ENCODE measurements around the gene MAPK8IP3.

The MAPK8IP3 gene

GRCh38 chr16:1812732-1813163 lies 106.8 kb downstream of the MAPK8IP3 start:
- ATAC-seq, result peak; percentile 75
- peak; percentile 68 for DNase-seq
- H3K27ac Mint-ChIP-seq, result no peak overlapping the region
- peaks cover 7% of the 10 kb centered on the region for H3K36me3 Mint-ChIP-seq (ENCODE audit: low read depth)
- H3K4me3 Mint-ChIP-seq, result no peak overlapping the region
- no peaks in the 10 kb centered on the region for H3K9me3 Mint-ChIP-seq
- H3K27me3 Mint-ChIP-seq, result no peaks in the 10 kb centered on the region
- peaks cover 10% of the 10 kb centered on the region for H3K4me1 Mint-ChIP-seq

GRCh38 chr16:1815461-1815860 lies 109.5 kb downstream of the MAPK8IP3 start:
- DNase-seq, result no peak
- Mint-ChIP-seq H3K27me3 (no peaks in the 10 kb centered on the region), H3K9me3 (no peaks in the 10 kb centered on the region), H3K27ac (no peak overlapping the region), H3K4me3 (no peak overlapping the region), H3K4me1 (peaks cover 10% of the 10 kb centered on the region), H3K36me3 (ENCODE audit: low read depth) (peaks cover 7% of the 10 kb centered on the region)
- no peak for ATAC-seq

- DNase-seq (no peak), ATAC-seq (no peak)
- Mint-ChIP-seq H3K36me3 (ENCODE audit: low read depth) (peaks cover 7% of the 10 kb centered on the region), H3K4me1 (peaks cover 10% of the 10 kb centered on the region), H3K27me3 (no peaks in the 10 kb centered on the region), H3K27ac (no peak overlapping the region), H3K9me3 (no peaks in the 10 kb centered on the region), H3K4me3 (no peak overlapping the region)
Measured at GRCh38 chr16:1816396-1817275, 110.6 kb downstream of the MAPK8IP3 start.

- ATAC-seq, result no peak
- Mint-ChIP-seq H3K36me3 (ENCODE audit: low read depth) (peaks cover 7% of the 10 kb centered on the region), H3K4me1 (peaks cover 10% of the 10 kb centered on the region), H3K27me3 (no peaks in the 10 kb centered on the region), H3K4me3 (no peak overlapping the region), H3K9me3 (no peaks in the 10 kb centered on the region), H3K27ac (no peak overlapping the region)
- DNase-seq, result no peak
Measured at GRCh38 chr16:1817276-1817589, 111.2 kb downstream of the MAPK8IP3 start.

- Mint-ChIP-seq H3K4me3 (no peak overlapping the region), H3K27me3 (no peaks in the 10 kb centered on the region), H3K4me1 (peaks cover 5% of the 10 kb centered on the region), H3K36me3 (ENCODE audit: low read depth) (peaks cover 7% of the 10 kb centered on the region), H3K27ac (no peak overlapping the region), H3K9me3 (no peaks in the 10 kb centered on the region)
- no peak for DNase-seq
- no peak for ATAC-seq
Measured at GRCh38 chr16:1817716-1818115, 111.7 kb downstream of the MAPK8IP3 start.

GRCh38 chr16:1818204-1818872 lies 112.3 kb downstream of the MAPK8IP3 start:
- DNase-seq, result no peak
- Mint-ChIP-seq H3K4me3 (no peak overlapping the region), H3K4me1 (peaks cover 2% of the 10 kb centered on the region), H3K9me3 (no peaks in the 10 kb centered on the region), H3K36me3 (ENCODE audit: low read depth) (peaks cover 6% of the 10 kb centered on the region), H3K27ac (no peak overlapping the region), H3K27me3 (no peaks in the 10 kb centered on the region)
- no peak for ATAC-seq

- no peak overlapping the region for H3K4me3 Mint-ChIP-seq
- H3K27ac Mint-ChIP-seq, result no peak overlapping the region
- peaks cover 5% of the 10 kb centered on the region for H3K4me1 Mint-ChIP-seq
- no peaks in the 10 kb centered on the region for H3K27me3 Mint-ChIP-seq
- peaks cover 3% of the 10 kb centered on the region for H3K36me3 Mint-ChIP-seq (ENCODE audit: low read depth)
- ATAC-seq, result no peak
- no peaks in the 10 kb centered on the region for H3K9me3 Mint-ChIP-seq
- DNase-seq, result no peak
Measured at GRCh38 chr16:1818873-1819525, 113.0 kb downstream of the MAPK8IP3 start.

- H3K27ac Mint-ChIP-seq, result no peak overlapping the region
- H3K27me3 Mint-ChIP-seq, result no peaks in the 10 kb centered on the region
- no peak for ATAC-seq
- H3K9me3 Mint-ChIP-seq, result no peaks in the 10 kb centered on the region
- H3K4me1 Mint-ChIP-seq, result peaks cover 10% of the 10 kb centered on the region
- peaks cover 3% of the 10 kb centered on the region for H3K36me3 Mint-ChIP-seq (ENCODE audit: low read depth)
- DNase-seq, result no peak
- H3K4me3 Mint-ChIP-seq, result no peak overlapping the region
Measured at GRCh38 chr16:1819611-1820010, 113.6 kb downstream of the MAPK8IP3 start.

Data from activated naive CD8-positive, alpha-beta T cell treated with anti-CD3 and anti-CD28 coated beads, Interleukin-2, amount 50 U/mL, for 24 hours (primary cell).